Measurements from ENCODE around the gene HECW1.
"Not testable (repeated sequence)": the region's sequence is repeated elsewhere in the genome, so short reads cannot be mapped to it uniquely, and the experiment has no call there.

The HECW1 gene

GRCh38 chr7:43481902-43482678 is 369.6 kb downstream of the HECW1 start:
- DNase-seq: no peak

- DNase-seq: no peak
Observed at GRCh38 chr7:43482679-43483252, 370.3 kb downstream of the HECW1 start.

GRCh38 chr7:43484678-43485395 is 372.4 kb downstream of the HECW1 start:
- no peak for DNase-seq

- no peak for DNase-seq
Observed at GRCh38 chr7:43485580-43485979, 373.1 kb downstream of the HECW1 start.

GRCh38 chr7:43486008-43486407 is 373.6 kb downstream of the HECW1 start:
- not testable (repeated sequence) for DNase-seq

- no peak for DNase-seq
Observed at GRCh38 chr7:43486634-43487033, 374.2 kb downstream of the HECW1 start.

- no peak for DNase-seq
Observed at GRCh38 chr7:43487731-43488073, 375.3 kb downstream of the HECW1 start.

- DNase-seq: no peak
Observed at GRCh38 chr7:43489257-43489656, 376.8 kb downstream of the HECW1 start.

GRCh38 chr7:43490016-43490415 is 377.6 kb downstream of the HECW1 start:
- no peak for DNase-seq

- no peak for DNase-seq
Observed at GRCh38 chr7:43491123-43491522, 378.7 kb downstream of the HECW1 start.

GRCh38 chr7:43491984-43492383 is 379.5 kb downstream of the HECW1 start:
- no peak for DNase-seq

- no peak for DNase-seq
Observed at GRCh38 chr7:43492896-43493295, 380.4 kb downstream of the HECW1 start.

- DNase-seq: no peak
Observed at GRCh38 chr7:43495572-43495971, 383.1 kb downstream of the HECW1 start.

GRCh38 chr7:43496596-43496995 is 384.1 kb downstream of the HECW1 start:
- no peak for DNase-seq

- DNase-seq: no peak
Observed at GRCh38 chr7:43501870-43502269, 389.4 kb downstream of the HECW1 start.

GRCh38 chr7:43502941-43503340 is 390.5 kb downstream of the HECW1 start:
- DNase-seq: no peak

- no peak for DNase-seq
Observed at GRCh38 chr7:43505412-43505811, 393.0 kb downstream of the HECW1 start.

GRCh38 chr7:43506460-43506859 is 394.0 kb downstream of the HECW1 start:
- no peak for DNase-seq

- DNase-seq: no peak
Observed at GRCh38 chr7:43508461-43508860, 396.0 kb downstream of the HECW1 start.

GRCh38 chr7:43509906-43510305 is 397.5 kb downstream of the HECW1 start:
- no peak for DNase-seq

GRCh38 chr7:43511029-43511428 is 398.6 kb downstream of the HECW1 start:
- DNase-seq: no peak

- no peak for DNase-seq
Observed at GRCh38 chr7:43511769-43512515, 399.5 kb downstream of the HECW1 start.

GRCh38 chr7:43513251-43513650 is 400.8 kb downstream of the HECW1 start:
- peak; percentile 78 to 80 for DNase-seq
